Neural cell (in vitro differentiated cells): ENCODE data around the gene KIF16B. TPM values are rescaled to one million over a fixed set of nuclear protein-coding genes. Genes with fewer than 3 reads are reported as not detected.

Experiments used
- H2AFZ ChIP-seq: fragments of 200-600, 300-800 bp; sonication (generic), shearing (Covaris generic); 2 replicates; pipeline ENCODE4 v1.6.0; 2014; ENCODE audit warnings: low read depth, mild to moderate bottlenecking, antibody characterized with exemption, low read length, moderate library complexity
- H3F3A ChIP-seq: fragments of 200-600 bp; shearing (Covaris generic); 2 replicates; pipeline ENCODE4 v1.6.1; 2016; ENCODE audit warnings: mild to moderate bottlenecking, moderate library complexity, mixed read lengths, antibody characterized with exemption, low read length; ENCODE audit not compliant: insufficient read depth, poor library complexity, severe bottlenecking
- H3K27ac ChIP-seq: fragments of 200-600, 300-800 bp; sonication (generic), shearing (Covaris generic); 2 replicates; pipeline ENCODE4 v1.5.1; 2014; ENCODE audit warnings: mild to moderate bottlenecking, low read length, moderate library complexity
- H3K27me3 ChIP-seq: fragments of 300-800, 200-600 bp; sonication (generic), shearing (Covaris generic); 2 replicates; pipeline ENCODE4 v1.6.0; 2014; ENCODE audit warnings: mild to moderate bottlenecking, low read depth, low read length, moderate library complexity; ENCODE audit not compliant: insufficient read depth
- H3K36me3 ChIP-seq: fragments of 300-800, 200-600 bp; sonication (generic), shearing (Covaris generic); 2 replicates; pipeline ENCODE4 v1.5.1; 2014; ENCODE audit warnings: mild to moderate bottlenecking, antibody characterized with exemption, low read length, moderate library complexity; ENCODE audit not compliant: insufficient read depth
- H3K4me2 ChIP-seq: fragments of 300-800, 200-600 bp; sonication (generic), shearing (Covaris generic); 2 replicates; pipeline ENCODE4 v1.6.0; 2014; ENCODE audit warnings: mild to moderate bottlenecking, low read length
- H3K4me3 ChIP-seq: fragments of 300-800, 200-600 bp; sonication (generic), shearing (Covaris generic); 2 replicates; pipeline ENCODE4 v1.5.1; 2014; ENCODE audit warnings: mild to moderate bottlenecking, low read length, moderate library complexity
- H3K79me2 ChIP-seq: fragments of 200-600 bp; shearing (Covaris generic); replicated peaks from 2 replicates; pipeline ENCODE4 v1.6.0; 2014; ENCODE audit warnings: mild to moderate bottlenecking, low read length, moderate library complexity; ENCODE audit not compliant: insufficient read depth
- H3K9ac ChIP-seq: fragments of 300-800, 200-600 bp; sonication (generic), shearing (Covaris generic); 2 replicates; pipeline ENCODE4 v1.6.1; 2016; ENCODE audit warnings: mild to moderate bottlenecking, low read length, mixed read lengths
- H3K9me2 ChIP-seq: fragments of 200-600 bp; shearing (Covaris generic); 2 replicates; pipeline ENCODE4 v1.6.1; 2016; ENCODE audit warnings: mild to moderate bottlenecking, low read length, mixed read lengths; ENCODE audit not compliant: insufficient read depth
- H3K9me3 ChIP-seq: fragments of 200-600, 300-800 bp; sonication (generic), shearing (Covaris generic); 2 replicates; pipeline ENCODE4 v1.6.1; 2016; ENCODE audit warnings: mild to moderate bottlenecking, mixed run types, low read length, moderate library complexity, mixed read lengths
- H4K20me1 ChIP-seq: fragments of 200-600 bp; shearing (Covaris generic); 2 replicates; pipeline ENCODE4 v1.6.1; 2016; ENCODE audit warnings: mild to moderate bottlenecking, mixed run types; ENCODE audit not compliant: insufficient read depth
- EP300 ChIP-seq: fragments of 450-650 bp; conservative IDR thresholded peaks from 2 replicates; pipeline ENCODE4 v1.6.1; 2014; ENCODE audit warnings: antibody characterized with exemption, mild to moderate bottlenecking, moderate library complexity; ENCODE audit not compliant: poor library complexity, severe bottlenecking
- EZH2 ChIP-seq: fragments of 200-600, 300-800 bp; shearing (Covaris generic), sonication (generic); IDR thresholded peaks from 2 replicates; pipeline ENCODE4 v1.6.1; 2014; ENCODE audit warnings: antibody characterized with exemption, low read length, borderline replicate concordance, mild to moderate bottlenecking; ENCODE audit not compliant: insufficient read depth, poor library complexity, severe bottlenecking
- MXI1 ChIP-seq: fragments of 450-650 bp; conservative IDR thresholded peaks from 2 replicates; pipeline ENCODE4 v1.6.1; 2014; ENCODE audit warnings: antibody characterized with exemption, mild to moderate bottlenecking; ENCODE audit not compliant: poor library complexity, severe bottlenecking
- POLR2AphosphoS5 ChIP-seq: IDR thresholded peaks from 2 replicates; pipeline ENCODE4 v1.6.1; 2012
- RAD21 ChIP-seq: fragments of 450-650 bp; conservative IDR thresholded peaks from 2 replicates; pipeline ENCODE4 v1.6.1; 2014; ENCODE audit warnings: antibody characterized with exemption, mild to moderate bottlenecking, moderate library complexity
- SMC3 ChIP-seq: fragments of 450-650 bp; conservative IDR thresholded peaks from 2 replicates; pipeline ENCODE4 v1.6.1; 2014; ENCODE audit warnings: antibody characterized with exemption, mild to moderate bottlenecking, moderate library complexity; ENCODE audit not compliant: poor library complexity
- TAF1 ChIP-seq: IDR thresholded peaks from 2 replicates; pipeline ENCODE4 v1.6.1; 2012; ENCODE audit warnings: low read depth
- polyA plus RNA-seq: library from polyadenylated mRNA; depleted of rRNA; stranded (reverse); fragments of >200 nt; gene quantifications from 2 replicates; pipeline ENCODE4 v1.2.3, GENCODE V29; 2014
- TF ChIP-seq, protein P1 (sequence below): IDR thresholded peaks from 2 replicates; pipeline ENCODE4 v1.6.1; 2012; ENCODE audit warnings: borderline replicate concordance
- TF ChIP-seq, protein P2 (sequence below): fragments of 450-650 bp; IDR thresholded peaks from 2 replicates; pipeline ENCODE4 v1.5.1; 2014; ENCODE audit warnings: antibody characterized with exemption, mild to moderate bottlenecking, moderate library complexity; ENCODE audit not compliant: poor library complexity, severe bottlenecking

KIF16B gene
- polyA plus RNA-seq, 1 donor from 2014 or later: 3.8 TPM

DNA sequence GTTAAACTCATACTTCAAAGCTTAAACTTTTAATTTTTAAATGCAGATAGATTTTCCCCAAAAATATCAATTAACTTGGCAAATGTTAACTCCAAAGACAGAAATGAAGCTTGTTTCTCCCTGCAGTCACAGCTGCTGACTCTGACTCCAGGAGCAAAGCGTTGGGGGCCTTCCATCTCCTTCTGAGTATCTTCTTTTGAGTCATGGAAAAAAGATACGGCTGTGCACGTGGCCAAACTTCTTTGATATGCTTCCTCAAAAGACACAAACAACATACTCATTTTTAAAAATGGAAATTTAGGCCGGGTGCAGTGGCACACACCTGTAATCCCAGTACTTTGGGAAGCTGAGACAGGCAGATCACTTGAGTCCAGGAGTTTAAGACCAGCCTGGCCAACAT, 28.3 kb downstream of the KIF16B start:
- no peaks in the 10 kb centered on the region for H3F3A ChIP-seq
- no peaks in the 10 kb centered on the region for H3K9me2 ChIP-seq
- H3K36me3 ChIP-seq: no peaks in the 10 kb centered on the region
- no peaks in the 10 kb centered on the region for H3K9me3 ChIP-seq
- no peak overlapping the region for H3K9ac ChIP-seq
- H3K4me3 ChIP-seq: no peak overlapping the region
- no peaks in the 10 kb centered on the region for H4K20me1 ChIP-seq
- H3K27ac ChIP-seq: no peak overlapping the region
- TF ChIP-seq EP300: no peak
- TF ChIP-seq MXI1: no peak
- no peak for TF ChIP-seq RAD21
- TF ChIP-seq, protein P1, sequence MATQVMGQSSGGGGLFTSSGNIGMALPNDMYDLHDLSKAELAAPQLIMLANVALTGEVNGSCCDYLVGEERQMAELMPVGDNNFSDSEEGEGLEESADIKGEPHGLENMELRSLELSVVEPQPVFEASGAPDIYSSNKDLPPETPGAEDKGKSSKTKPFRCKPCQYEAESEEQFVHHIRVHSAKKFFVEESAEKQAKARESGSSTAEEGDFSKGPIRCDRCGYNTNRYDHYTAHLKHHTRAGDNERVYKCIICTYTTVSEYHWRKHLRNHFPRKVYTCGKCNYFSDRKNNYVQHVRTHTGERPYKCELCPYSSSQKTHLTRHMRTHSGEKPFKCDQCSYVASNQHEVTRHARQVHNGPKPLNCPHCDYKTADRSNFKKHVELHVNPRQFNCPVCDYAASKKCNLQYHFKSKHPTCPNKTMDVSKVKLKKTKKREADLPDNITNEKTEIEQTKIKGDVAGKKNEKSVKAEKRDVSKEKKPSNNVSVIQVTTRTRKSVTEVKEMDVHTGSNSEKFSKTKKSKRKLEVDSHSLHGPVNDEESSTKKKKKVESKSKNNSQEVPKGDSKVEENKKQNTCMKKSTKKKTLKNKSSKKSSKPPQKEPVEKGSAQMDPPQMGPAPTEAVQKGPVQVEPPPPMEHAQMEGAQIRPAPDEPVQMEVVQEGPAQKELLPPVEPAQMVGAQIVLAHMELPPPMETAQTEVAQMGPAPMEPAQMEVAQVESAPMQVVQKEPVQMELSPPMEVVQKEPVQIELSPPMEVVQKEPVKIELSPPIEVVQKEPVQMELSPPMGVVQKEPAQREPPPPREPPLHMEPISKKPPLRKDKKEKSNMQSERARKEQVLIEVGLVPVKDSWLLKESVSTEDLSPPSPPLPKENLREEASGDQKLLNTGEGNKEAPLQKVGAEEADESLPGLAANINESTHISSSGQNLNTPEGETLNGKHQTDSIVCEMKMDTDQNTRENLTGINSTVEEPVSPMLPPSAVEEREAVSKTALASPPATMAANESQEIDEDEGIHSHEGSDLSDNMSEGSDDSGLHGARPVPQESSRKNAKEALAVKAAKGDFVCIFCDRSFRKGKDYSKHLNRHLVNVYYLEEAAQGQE: no peak
- TF ChIP-seq, protein P2, sequence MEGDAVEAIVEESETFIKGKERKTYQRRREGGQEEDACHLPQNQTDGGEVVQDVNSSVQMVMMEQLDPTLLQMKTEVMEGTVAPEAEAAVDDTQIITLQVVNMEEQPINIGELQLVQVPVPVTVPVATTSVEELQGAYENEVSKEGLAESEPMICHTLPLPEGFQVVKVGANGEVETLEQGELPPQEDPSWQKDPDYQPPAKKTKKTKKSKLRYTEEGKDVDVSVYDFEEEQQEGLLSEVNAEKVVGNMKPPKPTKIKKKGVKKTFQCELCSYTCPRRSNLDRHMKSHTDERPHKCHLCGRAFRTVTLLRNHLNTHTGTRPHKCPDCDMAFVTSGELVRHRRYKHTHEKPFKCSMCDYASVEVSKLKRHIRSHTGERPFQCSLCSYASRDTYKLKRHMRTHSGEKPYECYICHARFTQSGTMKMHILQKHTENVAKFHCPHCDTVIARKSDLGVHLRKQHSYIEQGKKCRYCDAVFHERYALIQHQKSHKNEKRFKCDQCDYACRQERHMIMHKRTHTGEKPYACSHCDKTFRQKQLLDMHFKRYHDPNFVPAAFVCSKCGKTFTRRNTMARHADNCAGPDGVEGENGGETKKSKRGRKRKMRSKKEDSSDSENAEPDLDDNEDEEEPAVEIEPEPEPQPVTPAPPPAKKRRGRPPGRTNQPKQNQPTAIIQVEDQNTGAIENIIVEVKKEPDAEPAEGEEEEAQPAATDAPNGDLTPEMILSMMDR: no peak
- no peak for TF ChIP-seq SMC3
- TF ChIP-seq TAF1: no peak
- TF ChIP-seq EZH2: no peak
- no peak for TF ChIP-seq POLR2AphosphoS5
- H2AFZ ChIP-seq: no peak overlapping the region
- no peaks in the 10 kb centered on the region for H3K79me2 ChIP-seq
- H3K4me2 ChIP-seq: no peak overlapping the region
- H3K27me3 ChIP-seq: no peaks in the 10 kb centered on the region

DNA sequence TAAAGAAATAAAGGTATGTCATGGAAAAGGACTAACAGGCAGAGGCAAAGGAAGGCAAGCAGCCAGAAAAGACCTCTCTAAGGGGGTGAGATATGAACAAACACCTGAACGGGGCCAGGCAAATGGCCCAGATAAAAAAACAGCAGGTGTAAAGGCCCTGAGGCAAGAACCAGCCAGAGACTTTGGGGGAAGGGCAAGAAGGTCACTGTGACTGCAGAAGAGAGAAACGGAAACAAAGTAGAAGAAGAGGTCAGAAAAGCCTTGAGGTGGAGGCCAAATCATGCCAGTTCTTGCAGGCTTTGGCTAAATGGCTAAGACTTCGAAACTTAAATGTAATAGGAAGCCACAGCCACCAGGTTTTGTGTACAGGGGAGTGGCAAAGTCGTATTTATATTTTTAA, 30.8 kb downstream of the KIF16B start:
- Histone ChIP-seq H3K9me3 (no peaks in the 10 kb centered on the region), H3K27ac (no peak overlapping the region), H4K20me1 (no peaks in the 10 kb centered on the region), H3K4me3 (no peak overlapping the region), H3K27me3 (no peaks in the 10 kb centered on the region), H3K9ac (no peak overlapping the region), H2AFZ (no peak overlapping the region), H3K4me2 (no peak overlapping the region), H3K36me3 (no peaks in the 10 kb centered on the region), H3F3A (no peaks in the 10 kb centered on the region), H3K9me2 (no peaks in the 10 kb centered on the region), H3K79me2 (no peaks in the 10 kb centered on the region)
- TF ChIP-seq SMC3 (no peak), TAF1 (no peak), MXI1 (no peak), EZH2 (no peak), POLR2AphosphoS5 (no peak), EP300 (no peak), RAD21 (no peak)
- TF ChIP-seq, protein P2: no peak
- TF ChIP-seq, protein P1: no peak
